GM18499 (cell line): ENCODE measurements around the gene GPC6.

ENCODE experiments used
- ATAC-seq: cut with Tn5 transposase; IDR thresholded peaks from one replicate; pipeline ENCODE4 v1.9.1; 2021; ENCODE audit warnings: moderate number of reproducible peaks; ENCODE audit not compliant: insufficient read depth, unreplicated experiment

Gene GPC6

GRCh38 chr13:93714171-93714570 is 487.6 kb downstream of the GPC6 start:
- no peak for ATAC-seq

DNA sequence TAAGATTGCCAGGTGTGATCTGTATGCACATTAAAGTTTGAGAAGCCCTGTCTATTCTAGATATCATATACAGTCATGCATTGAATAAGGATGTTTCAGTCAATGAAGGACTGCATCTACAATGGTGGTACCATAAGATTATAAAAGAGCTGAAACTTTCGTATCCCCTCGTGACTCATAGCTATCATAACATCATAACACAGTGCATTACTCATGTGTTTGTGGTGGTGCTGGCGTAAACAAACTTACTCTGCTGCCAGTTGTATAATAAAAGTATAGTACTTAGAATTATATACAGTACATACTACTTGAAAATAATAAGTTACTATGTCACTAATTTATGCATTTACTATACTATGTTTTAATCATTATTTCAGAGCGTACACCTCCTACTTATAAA is 489.3 kb downstream of the GPC6 start:
- no peak for ATAC-seq

DNA sequence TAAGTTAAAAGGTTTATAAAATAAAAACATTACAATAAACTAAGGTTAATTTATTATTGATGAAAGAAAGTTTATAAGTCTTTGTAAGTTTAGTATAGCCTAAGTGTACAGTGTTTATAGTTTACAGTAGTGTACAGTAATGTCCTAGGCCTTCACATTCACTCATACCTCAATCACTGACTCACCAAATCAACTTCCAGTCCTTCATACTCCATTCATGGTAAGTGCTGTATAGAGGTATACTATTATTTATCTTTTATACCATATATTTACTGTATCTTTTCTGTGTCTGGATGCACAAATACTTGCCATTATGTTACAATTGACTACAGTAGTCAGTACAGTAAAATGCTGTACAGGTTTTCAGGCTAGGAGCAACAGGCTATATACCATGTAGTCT is 490.0 kb downstream of the GPC6 start:
- ATAC-seq, result no peak

DNA sequence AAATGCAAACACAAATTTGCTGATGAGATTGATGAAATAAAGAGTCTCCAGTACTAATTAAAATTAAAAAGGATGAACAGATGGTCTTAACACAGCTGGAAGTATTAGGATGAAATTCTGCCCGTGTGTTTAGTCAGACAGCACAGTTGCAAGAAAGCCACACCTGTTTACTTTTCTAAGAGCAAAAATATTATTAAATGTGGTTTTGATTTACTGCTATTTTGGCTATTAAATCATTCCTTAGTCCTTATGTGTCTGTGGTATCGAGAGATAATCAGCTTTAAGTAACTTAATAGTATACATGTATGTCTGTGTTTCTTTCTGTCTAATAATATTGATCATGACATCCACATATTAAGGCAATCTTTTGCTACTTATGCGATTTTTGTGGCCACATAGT is 494.9 kb downstream of the GPC6 start:
- ATAC-seq, result no peak

GRCh38 chr13:93723316-93723715 is 496.7 kb downstream of the GPC6 start:
- no peak for ATAC-seq

GRCh38 chr13:93724187-93724586 is 497.6 kb downstream of the GPC6 start:
- no peak for ATAC-seq

- no peak for ATAC-seq
These were observed 499.8 kb downstream of the GPC6 start for GRCh38 chr13:93726173-93726957.

- ATAC-seq, result no peak
These were observed 500.9 kb downstream of the GPC6 start for GRCh38 chr13:93727211-93728141.

GRCh38 chr13:93729383-93729782 is 502.8 kb downstream of the GPC6 start:
- no peak for ATAC-seq

DNA sequence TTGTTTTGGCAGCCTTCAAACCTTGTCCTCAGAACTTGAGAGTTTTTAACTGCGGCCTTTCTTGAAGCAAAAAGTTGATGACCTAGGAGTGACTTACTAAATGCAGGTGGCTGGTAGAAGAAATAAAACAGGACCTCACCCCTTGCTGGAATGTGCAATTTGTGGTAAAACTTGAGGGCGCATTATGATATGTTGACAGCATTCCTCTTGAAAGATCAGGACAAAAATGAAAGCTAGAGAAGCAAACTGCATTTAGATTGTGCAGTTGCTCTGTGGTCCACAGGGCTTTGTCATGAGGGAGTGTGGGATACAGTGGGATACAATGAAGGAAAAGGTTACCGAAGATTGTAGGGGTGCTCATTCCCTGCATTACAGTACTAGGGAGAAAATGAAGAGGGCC is 504.2 kb downstream of the GPC6 start:
- no peak for ATAC-seq

DNA sequence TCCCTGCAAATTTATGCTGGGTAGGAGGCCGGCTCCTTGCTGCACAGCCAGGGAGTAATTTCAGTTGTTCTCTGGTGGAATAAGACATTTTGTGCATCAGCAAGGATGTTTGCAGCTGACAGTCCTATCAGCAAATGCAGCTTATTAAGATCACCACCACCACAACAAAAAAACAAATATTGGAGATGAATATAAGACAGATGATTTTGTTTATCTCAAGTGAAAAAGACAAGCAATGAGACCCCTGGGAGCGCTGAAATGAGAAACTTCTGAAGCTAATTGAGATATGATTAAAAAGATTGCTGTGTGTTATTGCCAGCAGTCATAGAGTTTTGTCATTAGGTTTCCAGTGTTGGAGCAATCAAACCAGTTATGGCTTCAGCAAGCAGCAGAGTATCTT is 505.6 kb downstream of the GPC6 start:
- no peak for ATAC-seq

- no peak for ATAC-seq
These were observed 509.5 kb downstream of the GPC6 start for GRCh38 chr13:93736081-93736480.

GRCh38 chr13:93736909-93737308 is 510.3 kb downstream of the GPC6 start:
- ATAC-seq, result no peak

DNA sequence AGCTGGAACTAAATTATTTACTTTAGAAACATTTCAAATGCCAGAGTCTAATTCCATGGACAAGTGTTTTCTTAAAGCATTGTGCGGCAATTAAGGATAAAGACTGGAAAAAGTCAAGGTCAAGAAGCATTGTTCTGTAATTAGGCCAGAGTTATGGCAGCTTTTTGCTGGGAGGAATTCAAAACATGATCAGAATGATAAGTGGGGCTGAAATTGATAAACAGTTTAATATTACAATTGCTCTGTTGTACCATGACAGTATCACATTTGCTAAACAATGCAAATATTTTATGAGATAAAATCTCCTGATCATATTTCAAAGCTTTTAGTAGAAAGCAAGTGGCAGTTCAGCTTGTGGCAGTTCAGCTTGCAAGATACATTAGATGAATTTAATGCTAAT is 513.7 kb downstream of the GPC6 start:
- no peak for ATAC-seq

GRCh38 chr13:93744033-93744432 is 517.4 kb downstream of the GPC6 start:
- no peak for ATAC-seq

GRCh38 chr13:93744886-93745285 is 518.3 kb downstream of the GPC6 start:
- no peak for ATAC-seq

DNA sequence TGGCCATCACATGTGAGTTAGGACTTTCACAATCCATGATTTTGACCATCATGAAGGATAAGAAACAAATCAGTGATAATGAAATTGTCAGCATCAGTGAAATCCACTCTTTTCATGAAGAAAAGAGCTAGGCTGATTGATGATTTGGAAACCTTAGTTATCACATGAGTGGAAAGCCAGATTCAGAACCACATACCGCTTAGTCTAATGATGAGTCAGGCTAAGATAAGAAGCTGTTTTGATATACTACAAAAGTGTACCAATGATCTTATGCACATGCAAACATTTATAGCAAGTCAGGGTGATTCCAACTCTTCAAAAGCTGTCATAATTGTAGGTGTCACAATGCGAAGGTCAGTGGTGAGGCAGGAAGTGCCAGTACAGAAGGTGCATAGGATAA is 519.3 kb downstream of the GPC6 start:
- no peak for ATAC-seq

DNA sequence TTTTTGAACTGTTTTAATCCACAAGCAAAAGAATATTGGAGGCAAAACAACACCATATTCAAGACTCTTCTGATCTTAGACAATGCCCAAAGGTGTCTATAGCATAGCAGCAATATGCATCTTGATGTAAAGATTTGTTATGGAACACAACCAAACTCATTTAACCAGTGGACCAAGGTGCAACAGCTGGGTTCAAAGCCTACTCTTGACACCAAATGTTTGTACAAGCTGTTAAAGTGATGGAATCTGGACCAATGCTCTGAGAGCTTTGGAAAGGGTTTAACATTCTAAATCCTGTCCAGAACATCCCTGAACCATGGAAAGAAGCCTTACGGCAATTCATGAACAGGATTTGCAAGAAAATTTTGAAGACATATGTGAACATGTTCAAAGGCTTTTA is 520.0 kb downstream of the GPC6 start:
- no peak for ATAC-seq

DNA sequence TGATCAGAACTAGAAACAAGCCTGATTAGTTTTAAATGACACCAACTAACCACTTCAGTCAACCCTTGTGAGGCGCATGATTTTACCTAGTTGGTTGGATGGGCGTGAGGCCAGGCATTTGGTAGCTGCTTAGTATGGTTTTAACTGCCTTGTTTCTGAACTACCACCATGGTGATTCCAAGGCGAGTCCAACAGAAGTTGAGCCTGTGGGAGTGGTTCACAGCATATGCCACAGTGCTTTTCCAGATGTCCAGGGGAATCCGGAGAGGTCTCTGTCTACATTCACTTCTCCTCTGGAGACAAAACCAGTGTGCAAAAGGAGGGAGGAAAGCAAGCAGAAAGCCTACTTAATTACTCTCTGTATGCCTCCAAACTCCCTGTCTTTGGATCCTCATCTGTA is 524.1 kb downstream of the GPC6 start:
- no peak for ATAC-seq

DNA sequence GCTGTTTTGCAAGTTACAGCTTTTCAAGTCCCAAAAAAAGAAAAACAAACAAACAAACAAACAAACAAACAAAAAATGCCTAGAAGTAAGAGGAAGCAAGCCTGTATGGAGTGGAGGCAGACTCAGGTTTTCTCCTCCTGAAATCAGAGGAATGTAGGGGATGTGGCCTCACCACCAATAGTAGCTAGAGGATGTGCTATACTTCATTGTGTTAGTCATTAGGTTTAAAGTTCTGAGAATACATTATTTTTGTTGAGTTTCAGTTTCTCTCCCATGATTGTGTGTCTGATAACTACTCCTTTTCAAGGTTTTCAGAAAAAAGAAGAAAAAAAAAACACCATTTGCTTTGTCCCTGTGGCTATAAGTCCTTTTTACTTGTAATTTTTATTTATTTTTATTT is 524.5 kb downstream of the GPC6 start:
- ATAC-seq, result no peak

GRCh38 chr13:93752541-93752940 is 525.9 kb downstream of the GPC6 start:
- ATAC-seq, result no peak

DNA sequence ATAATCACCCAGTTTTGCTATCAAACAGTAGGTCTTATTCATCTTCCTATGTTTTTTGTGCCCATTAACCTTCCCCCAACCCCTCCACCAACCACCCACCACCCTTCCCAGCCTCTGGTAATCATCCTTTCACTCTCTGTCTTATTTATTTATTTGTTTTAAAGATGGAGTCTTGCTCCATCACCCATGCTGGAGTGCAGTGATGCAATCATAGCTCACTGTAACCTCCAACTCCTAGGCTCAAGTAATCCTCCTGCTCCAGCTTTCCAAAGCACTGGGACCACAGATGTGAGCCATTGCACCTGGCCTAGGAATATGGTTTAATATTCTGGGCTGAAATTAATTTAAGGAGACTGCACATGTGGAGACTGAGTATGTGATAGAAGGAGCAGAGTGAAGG is 527.0 kb downstream of the GPC6 start:
- no peak for ATAC-seq
